ENCODE data around the gene CNR2.

DNA sequence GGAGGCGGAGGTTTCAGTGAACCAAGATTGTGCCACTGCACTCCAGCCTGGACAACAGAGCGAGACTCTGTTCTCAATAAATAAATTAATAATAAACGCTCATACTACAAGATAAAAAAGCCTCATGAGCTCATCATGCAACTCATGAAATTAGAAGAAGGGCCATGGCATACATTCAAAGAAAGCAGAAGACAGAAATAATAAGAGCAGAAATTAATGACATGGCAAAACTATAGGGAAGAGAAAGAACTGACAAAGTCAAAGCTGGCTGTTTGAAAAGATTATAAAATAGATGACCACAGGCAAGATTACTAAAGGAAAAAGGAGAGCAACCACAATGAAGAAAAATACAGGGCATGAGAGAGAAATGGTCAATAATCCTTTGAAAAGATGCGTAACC lies 30.4 kb downstream of the CNR2 start:
- TF ChIP-seq EZH2 (optimal IDR thresholded peaks at IDR 0.05; ENCODE audit: low read depth, low read length): no peak
- TF ChIP-seq CTCF (IDR thresholded peaks at IDR 0.05; ENCODE audit: low read length): no peak
